ENCODE measurements around the gene ARHGAP4.

- TF ChIP-seq CTCF (conservative IDR thresholded peaks at IDR 0.05), result peak; percentile 95
- TF ChIP-seq EZH2 (IDR thresholded peaks at IDR 0.05; ENCODE audit: low read depth), result no peak
Measured at GRCh38 chrX:153953342-153953830, 27.3 kb upstream of the ARHGAP4 start.
